Activated CD4-positive, alpha-beta T cell treated with anti-CD3 and anti-CD28 coated beads for 1 hour (primary cell): ENCODE results near the gene TNNC2.
A peak's percentile ranks its signal among the peaks of the same experiment; 100 is the strongest.
"Not testable (repeated sequence)": the region's sequence is repeated elsewhere in the genome, so short reads cannot be mapped to it uniquely, and the experiment has no call there.

Experiments used
- DNase-seq: peaks from one replicate; pipeline ENCODE4 v3.0.0-alpha.2; 2020

TNNC2 gene

GRCh38 chr20:45827030-45827652 is at the start of gene TNNC2:
Gene TNNC2 (minus strand): TSS chr20:45827312. CDS start chr20:45827248, 64 bp downstream.
- no peak for DNase-seq

GRCh38 chr20:45874576-45874975 is 47.5 kb upstream of the TNNC2 start:
- DNase-seq = no peak

GRCh38 chr20:45874104-45874481 is 47.0 kb upstream of the TNNC2 start:
- DNase-seq = not testable (repeated sequence)

- DNase-seq = no peak
Observed at GRCh38 chr20:45873409-45874103, 46.4 kb upstream of the TNNC2 start.

- no peak for DNase-seq
Observed at GRCh38 chr20:45872626-45873025, 45.5 kb upstream of the TNNC2 start.

GRCh38 chr20:45867819-45868176 is 40.7 kb upstream of the TNNC2 start:
- DNase-seq = no peak

- DNase-seq = no peak
Observed at GRCh38 chr20:45867136-45867818, 40.2 kb upstream of the TNNC2 start.

GRCh38 chr20:45866454-45866853 is 39.3 kb upstream of the TNNC2 start:
- no peak for DNase-seq

- DNase-seq = no peak
Observed at GRCh38 chr20:45863543-45864470, 36.7 kb upstream of the TNNC2 start.

- no peak for DNase-seq
Observed at GRCh38 chr20:45861221-45862075, 34.3 kb upstream of the TNNC2 start.

- DNase-seq = no peak
Observed at GRCh38 chr20:45860560-45861220, 33.6 kb upstream of the TNNC2 start.

GRCh38 chr20:45859916-45860315 is 32.8 kb upstream of the TNNC2 start:
- no peak for DNase-seq

- no peak for DNase-seq
Observed at GRCh38 chr20:45857882-45858216, 30.7 kb upstream of the TNNC2 start.

- peak; percentile 83 for DNase-seq
Observed at GRCh38 chr20:45857114-45857881, 30.2 kb upstream of the TNNC2 start, which contains the start of the genes ACOT8 and ZSWIM3. Gene ACOT8 (minus strand): TSS chr20:45857392. CDS start chr20:45857315, 77 bp downstream. Gene ZSWIM3 (plus strand): TSS chr20:45857614. CDS start chr20:45857826, 212 bp downstream.

GRCh38 chr20:45853484-45853883 is 26.4 kb upstream of the TNNC2 start:
- DNase-seq = no peak

- no peak for DNase-seq
Observed at GRCh38 chr20:45852326-45852725, 25.2 kb upstream of the TNNC2 start.

GRCh38 chr20:45851501-45851900 is 24.4 kb upstream of the TNNC2 start:
- DNase-seq = no peak

- no peak for DNase-seq
Observed at GRCh38 chr20:45850926-45851325, 23.8 kb upstream of the TNNC2 start.

- DNase-seq = no peak
Observed at GRCh38 chr20:45850238-45850637, 23.1 kb upstream of the TNNC2 start.

- DNase-seq = no peak
Observed at GRCh38 chr20:45848969-45849582, 22.0 kb upstream of the TNNC2 start.
